ENCODE results near the gene ZNF318.

Gene ZNF318

GRCh38 chr6:43407296-43407695 is 37.8 kb upstream of the ZNF318 start:
- no peaks in the 10 kb centered on the region for H3K79me2 ChIP-seq (ENCODE audit: insufficient read depth, low read length)
- no peak for TF ChIP-seq EZH2 (IDR thresholded peaks at IDR 0.05; ENCODE audit: borderline replicate concordance, low read depth, low read length, severe bottlenecking)
- no peak for TF ChIP-seq CTCF (IDR thresholded peaks at IDR 0.05; ENCODE audit: borderline replicate concordance, extremely low read depth, low read length, poor library complexity, severe bottlenecking)
- no peaks in the 10 kb centered on the region for H3K36me3 ChIP-seq (ENCODE audit: insufficient read depth, low read length)
- H3K4me3 ChIP-seq (ENCODE audit: low read depth in 1 of 2, low read length in 2 of 2): no peak overlapping the region
- no peaks in the 10 kb centered on the region for H4K20me1 ChIP-seq (ENCODE audit: insufficient read depth, low read length)
- no peaks in the 10 kb centered on the region for H3K9me3 ChIP-seq (ENCODE audit: insufficient read depth, low read length, severe bottlenecking)
- DNase-seq (no peak), ATAC-seq (ENCODE audit: insufficient read depth, low read depth) (no peak)
- no peak overlapping the region for H3K27ac ChIP-seq (ENCODE audit: low read length)
- H3K9ac ChIP-seq (ENCODE audit: low read depth, low read length): no peak overlapping the region
- H2AFZ ChIP-seq (ENCODE audit: low read depth, low read length): no peak overlapping the region
- H3K4me2 ChIP-seq (ENCODE audit: insufficient read depth, low read length): no peak overlapping the region
- peaks cover 11% of the 10 kb centered on the region for H3K27me3 ChIP-seq (ENCODE audit: insufficient read depth, low read length, poor library complexity)
- no peaks in the 10 kb centered on the region for H3K4me1 ChIP-seq (ENCODE audit: insufficient read depth, low read length)

DNA sequence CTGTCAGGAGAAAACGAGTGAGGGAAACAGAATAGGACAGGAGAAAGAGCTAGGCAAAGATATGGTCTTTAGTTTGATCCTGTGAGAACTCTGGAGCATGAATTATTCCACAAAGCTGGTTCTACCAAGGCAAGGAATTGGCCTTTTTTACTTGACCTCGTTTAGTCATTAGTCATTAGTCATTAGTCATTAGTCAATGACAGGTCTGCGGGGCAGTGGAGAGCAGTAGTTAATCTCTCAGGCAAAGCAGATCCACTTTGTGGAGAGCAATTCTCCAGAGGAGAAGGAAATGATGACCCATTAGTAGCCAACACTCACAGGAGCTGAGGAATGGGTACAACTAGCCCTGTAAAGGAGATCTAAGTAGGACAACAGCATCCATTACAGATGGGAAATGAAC is 35.9 kb upstream of the ZNF318 start:
- no peaks in the 10 kb centered on the region for H3K79me2 ChIP-seq (ENCODE audit: insufficient read depth, low read length)
- no peak for ATAC-seq (ENCODE audit: insufficient read depth, low read depth)
- no peak for TF ChIP-seq CTCF (IDR thresholded peaks at IDR 0.05; ENCODE audit: borderline replicate concordance, extremely low read depth, low read length, poor library complexity, severe bottlenecking)
- no peak for TF ChIP-seq EZH2 (IDR thresholded peaks at IDR 0.05; ENCODE audit: borderline replicate concordance, low read depth, low read length, severe bottlenecking)

GRCh38 chr6:43402820-43403219 is 33.4 kb upstream of the ZNF318 start:
- Histone ChIP-seq H3K4me2 (ENCODE audit: insufficient read depth, low read length) (no peak overlapping the region), H3K4me1 (ENCODE audit: insufficient read depth, low read length) (no peaks in the 10 kb centered on the region), H3K27ac (ENCODE audit: low read length) (no peak overlapping the region), H3K4me3 (ENCODE audit: low read depth in 1 of 2, low read length in 2 of 2) (no peak overlapping the region), H2AFZ (ENCODE audit: low read depth, low read length) (no peak overlapping the region), H3K36me3 (ENCODE audit: insufficient read depth, low read length) (no peaks in the 10 kb centered on the region), H3K79me2 (ENCODE audit: insufficient read depth, low read length) (no peaks in the 10 kb centered on the region), H3K9ac (ENCODE audit: low read depth, low read length) (no peak overlapping the region), H3K27me3 (ENCODE audit: insufficient read depth, low read length, poor library complexity) (peaks cover 14% of the 10 kb centered on the region), H4K20me1 (ENCODE audit: insufficient read depth, low read length) (no peaks in the 10 kb centered on the region), H3K9me3 (ENCODE audit: insufficient read depth, low read length, severe bottlenecking) (no peaks in the 10 kb centered on the region)
- no peak for ATAC-seq (ENCODE audit: insufficient read depth, low read depth)
- no peak for DNase-seq
- TF ChIP-seq EZH2 (IDR thresholded peaks at IDR 0.05; ENCODE audit: borderline replicate concordance, low read depth, low read length, severe bottlenecking): no peak
- no peak for TF ChIP-seq CTCF (IDR thresholded peaks at IDR 0.05; ENCODE audit: borderline replicate concordance, extremely low read depth, low read length, poor library complexity, severe bottlenecking)

More for the DNA sequence above, 35.9 kb upstream of the ZNF318 start:
- Histone ChIP-seq H3K27ac (ENCODE audit: low read length) (no peak overlapping the region), H3K4me3 (ENCODE audit: low read depth in 1 of 2, low read length in 2 of 2) (no peak overlapping the region), H2AFZ (ENCODE audit: low read depth, low read length) (no peak overlapping the region), H3K36me3 (ENCODE audit: insufficient read depth, low read length) (no peaks in the 10 kb centered on the region), H3K9ac (ENCODE audit: low read depth, low read length) (no peak overlapping the region), H3K9me3 (ENCODE audit: insufficient read depth, low read length, severe bottlenecking) (no peaks in the 10 kb centered on the region), H3K27me3 (ENCODE audit: insufficient read depth, low read length, poor library complexity) (peaks cover 11% of the 10 kb centered on the region), H3K4me1 (ENCODE audit: insufficient read depth, low read length) (no peaks in the 10 kb centered on the region), H3K4me2 (ENCODE audit: insufficient read depth, low read length) (no peak overlapping the region), H4K20me1 (ENCODE audit: insufficient read depth, low read length) (no peaks in the 10 kb centered on the region)
- DNase-seq: no peak

- no peak for TF ChIP-seq CTCF (IDR thresholded peaks at IDR 0.05; ENCODE audit: borderline replicate concordance, extremely low read depth, low read length, poor library complexity, severe bottlenecking)
- TF ChIP-seq EZH2 (IDR thresholded peaks at IDR 0.05; ENCODE audit: borderline replicate concordance, low read depth, low read length, severe bottlenecking): no peak
- no peaks in the 10 kb centered on the region for H3K9me3 ChIP-seq (ENCODE audit: insufficient read depth, low read length, severe bottlenecking)
- no peak for DNase-seq
- no peaks in the 10 kb centered on the region for H3K36me3 ChIP-seq (ENCODE audit: insufficient read depth, low read length)
- peaks cover 14% of the 10 kb centered on the region for H3K27me3 ChIP-seq (ENCODE audit: insufficient read depth, low read length, poor library complexity)
- no peak overlapping the region for H2AFZ ChIP-seq (ENCODE audit: low read depth, low read length)
- H3K4me1 ChIP-seq (ENCODE audit: insufficient read depth, low read length): no peaks in the 10 kb centered on the region
- H3K27ac ChIP-seq (ENCODE audit: low read length): no peak overlapping the region
- no peaks in the 10 kb centered on the region for H3K79me2 ChIP-seq (ENCODE audit: insufficient read depth, low read length)
- no peaks in the 10 kb centered on the region for H4K20me1 ChIP-seq (ENCODE audit: insufficient read depth, low read length)
- H3K9ac ChIP-seq (ENCODE audit: low read depth, low read length): no peak overlapping the region
- H3K4me3 ChIP-seq (ENCODE audit: low read depth in 1 of 2, low read length in 2 of 2): no peak overlapping the region
- H3K4me2 ChIP-seq (ENCODE audit: insufficient read depth, low read length): no peak overlapping the region
- ATAC-seq (ENCODE audit: insufficient read depth, low read depth): no peak
Observed at GRCh38 chr6:43401730-43402129, 32.3 kb upstream of the ZNF318 start.
